ENCODE measurements around the gene ERBB4.

Gene ERBB4

DNA sequence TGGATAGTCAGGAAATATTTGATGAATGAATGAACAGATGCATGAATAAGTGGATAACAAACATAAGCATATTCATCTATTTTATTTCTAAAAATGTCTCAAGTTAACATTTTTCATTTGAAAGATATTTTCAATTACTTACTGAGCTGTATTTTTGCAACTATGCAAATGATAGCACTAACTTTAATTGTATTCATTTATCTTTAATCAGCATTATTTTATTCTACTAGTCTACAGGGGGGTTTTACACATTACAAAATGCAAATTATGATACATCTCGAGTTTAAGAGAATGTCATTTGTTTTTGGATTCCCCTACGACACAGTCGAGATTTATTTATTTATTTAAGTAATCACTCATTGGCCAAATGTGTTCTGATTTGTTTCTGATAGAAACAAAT lies 530.6 kb downstream of the ERBB4 start:
- ATAC-seq: no peak
- TF ChIP-seq CSDC2 (CRISPR knock-in tag; IDR thresholded peaks at IDR 0.05) (no peak), PPARA (CRISPR knock-in tag; IDR thresholded peaks at IDR 0.05; ENCODE audit: borderline replicate concordance) (no peak), ZNF70 (CRISPR knock-in tag; IDR thresholded peaks at IDR 0.05) (no peak), ZNF565 (CRISPR knock-in tag; conservative IDR thresholded peaks at IDR 0.05; ENCODE audit: low read depth) (no peak), ISL1 (CRISPR knock-in tag; IDR thresholded peaks at IDR 0.05) (no peak), GLIS3 (CRISPR knock-in tag; IDR thresholded peaks at IDR 0.05) (no peak), ZC3H10 (CRISPR knock-in tag; IDR thresholded peaks at IDR 0.05) (no peak), ARNTL (CRISPR knock-in tag; IDR thresholded peaks at IDR 0.05; ENCODE audit: borderline replicate concordance, low read depth) (no peak), ESRRG (CRISPR knock-in tag; IDR thresholded peaks at IDR 0.05) (no peak), OSR1 (CRISPR knock-in tag; IDR thresholded peaks at IDR 0.05) (no peak), ZFP3 (CRISPR knock-in tag; IDR thresholded peaks at IDR 0.05) (no peak), BACH2 (CRISPR knock-in tag; IDR thresholded peaks at IDR 0.05; ENCODE audit: borderline replicate concordance) (no peak), ZNF8 (CRISPR knock-in tag; IDR thresholded peaks at IDR 0.05) (no peak), TOX (CRISPR knock-in tag; IDR thresholded peaks at IDR 0.05; ENCODE audit: borderline replicate concordance) (no peak), TCF4 (CRISPR knock-in tag; IDR thresholded peaks at IDR 0.05; ENCODE audit: borderline replicate concordance) (no peak)
- TF ChIP-seq, protein P1, sequence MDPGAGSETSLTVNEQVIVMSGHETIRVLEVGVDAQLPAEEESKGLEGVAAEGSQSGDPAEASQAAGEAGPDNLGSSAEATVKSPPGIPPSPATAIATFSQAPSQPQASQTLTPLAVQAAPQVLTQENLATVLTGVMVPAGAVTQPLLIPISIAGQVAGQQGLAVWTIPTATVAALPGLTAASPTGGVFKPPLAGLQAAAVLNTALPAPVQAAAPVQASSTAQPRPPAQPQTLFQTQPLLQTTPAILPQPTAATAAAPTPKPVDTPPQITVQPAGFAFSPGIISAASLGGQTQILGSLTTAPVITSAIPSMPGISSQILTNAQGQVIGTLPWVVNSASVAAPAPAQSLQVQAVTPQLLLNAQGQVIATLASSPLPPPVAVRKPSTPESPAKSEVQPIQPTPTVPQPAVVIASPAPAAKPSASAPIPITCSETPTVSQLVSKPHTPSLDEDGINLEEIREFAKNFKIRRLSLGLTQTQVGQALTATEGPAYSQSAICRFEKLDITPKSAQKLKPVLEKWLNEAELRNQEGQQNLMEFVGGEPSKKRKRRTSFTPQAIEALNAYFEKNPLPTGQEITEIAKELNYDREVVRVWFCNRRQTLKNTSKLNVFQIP (CRISPR knock-in tag; IDR thresholded peaks at IDR 0.05; ENCODE audit: borderline replicate concordance, low read depth): no peak
- TF ChIP-seq, protein P2, sequence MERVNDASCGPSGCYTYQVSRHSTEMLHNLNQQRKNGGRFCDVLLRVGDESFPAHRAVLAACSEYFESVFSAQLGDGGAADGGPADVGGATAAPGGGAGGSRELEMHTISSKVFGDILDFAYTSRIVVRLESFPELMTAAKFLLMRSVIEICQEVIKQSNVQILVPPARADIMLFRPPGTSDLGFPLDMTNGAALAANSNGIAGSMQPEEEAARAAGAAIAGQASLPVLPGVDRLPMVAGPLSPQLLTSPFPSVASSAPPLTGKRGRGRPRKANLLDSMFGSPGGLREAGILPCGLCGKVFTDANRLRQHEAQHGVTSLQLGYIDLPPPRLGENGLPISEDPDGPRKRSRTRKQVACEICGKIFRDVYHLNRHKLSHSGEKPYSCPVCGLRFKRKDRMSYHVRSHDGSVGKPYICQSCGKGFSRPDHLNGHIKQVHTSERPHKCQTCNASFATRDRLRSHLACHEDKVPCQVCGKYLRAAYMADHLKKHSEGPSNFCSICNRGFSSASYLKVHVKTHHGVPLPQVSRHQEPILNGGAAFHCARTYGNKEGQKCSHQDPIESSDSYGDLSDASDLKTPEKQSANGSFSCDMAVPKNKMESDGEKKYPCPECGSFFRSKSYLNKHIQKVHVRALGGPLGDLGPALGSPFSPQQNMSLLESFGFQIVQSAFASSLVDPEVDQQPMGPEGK (CRISPR knock-in tag; IDR thresholded peaks at IDR 0.05; ENCODE audit: borderline replicate concordance): no peak
- TF ChIP-seq, protein P3, sequence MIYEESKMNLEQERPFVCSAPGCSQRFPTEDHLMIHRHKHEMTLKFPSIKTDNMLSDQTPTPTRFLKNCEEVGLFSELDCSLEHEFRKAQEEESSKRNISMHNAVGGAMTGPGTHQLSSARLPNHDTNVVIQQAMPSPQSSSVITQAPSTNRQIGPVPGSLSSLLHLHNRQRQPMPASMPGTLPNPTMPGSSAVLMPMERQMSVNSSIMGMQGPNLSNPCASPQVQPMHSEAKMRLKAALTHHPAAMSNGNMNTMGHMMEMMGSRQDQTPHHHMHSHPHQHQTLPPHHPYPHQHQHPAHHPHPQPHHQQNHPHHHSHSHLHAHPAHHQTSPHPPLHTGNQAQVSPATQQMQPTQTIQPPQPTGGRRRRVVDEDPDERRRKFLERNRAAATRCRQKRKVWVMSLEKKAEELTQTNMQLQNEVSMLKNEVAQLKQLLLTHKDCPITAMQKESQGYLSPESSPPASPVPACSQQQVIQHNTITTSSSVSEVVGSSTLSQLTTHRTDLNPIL (CRISPR knock-in tag; IDR thresholded peaks at IDR 0.05; ENCODE audit: low read depth): no peak

DNA sequence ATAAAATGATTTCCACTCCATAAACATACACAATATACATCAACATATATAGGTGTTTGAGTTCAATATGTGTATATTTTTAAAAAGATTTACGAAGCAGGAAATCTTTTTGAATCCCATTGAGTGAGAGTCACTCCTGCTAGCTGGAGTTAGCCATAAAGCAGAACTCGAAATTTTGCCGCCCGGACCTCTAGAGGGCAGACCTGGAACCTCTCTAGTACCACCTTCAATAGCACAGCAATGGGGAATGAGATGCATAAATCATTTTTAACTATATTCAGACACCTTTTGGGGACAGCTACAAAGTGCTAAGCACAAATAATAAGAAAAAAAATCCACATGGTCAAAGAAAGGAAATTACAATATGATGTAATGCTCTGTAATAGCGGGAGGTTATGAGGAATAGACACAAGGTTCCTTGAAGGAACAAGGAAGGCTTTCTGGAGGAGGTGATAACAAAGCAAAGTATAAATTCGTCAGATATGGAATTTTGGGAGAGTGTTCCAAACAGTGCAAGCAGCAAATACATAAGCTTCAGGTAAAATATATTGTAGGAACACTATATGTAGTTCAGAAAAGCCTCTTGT lies 533.4 kb downstream of the ERBB4 start:
- ATAC-seq: peak; percentile 89
- TF ChIP-seq, protein P1 (CRISPR knock-in tag; IDR thresholded peaks at IDR 0.05; ENCODE audit: borderline replicate concordance, low read depth): no peak
- no peak for TF ChIP-seq TCF4 (CRISPR knock-in tag; IDR thresholded peaks at IDR 0.05; ENCODE audit: borderline replicate concordance)

DNA sequence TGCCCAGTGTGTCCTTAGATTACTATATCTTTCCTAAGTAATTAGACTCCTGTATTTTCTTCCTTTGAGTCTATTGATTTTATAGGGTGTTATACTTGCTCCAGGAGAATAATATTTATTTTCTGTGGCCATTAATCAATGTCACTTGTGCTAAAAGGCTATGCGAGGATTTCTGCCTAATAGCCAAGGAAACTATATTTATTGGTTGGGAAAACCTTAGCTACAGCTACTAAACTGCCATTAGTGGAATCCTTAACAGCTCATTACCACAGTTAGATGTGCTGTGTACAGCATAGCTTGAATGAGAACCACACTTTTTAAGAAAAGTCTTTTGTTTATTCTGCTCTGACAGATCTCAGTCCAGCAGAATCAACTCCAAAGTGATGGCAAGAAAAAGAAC lies 537.3 kb downstream of the ERBB4 start:
- TF ChIP-seq RARB (CRISPR knock-in tag; IDR thresholded peaks at IDR 0.05) (no peak), ZNF8 (CRISPR knock-in tag; IDR thresholded peaks at IDR 0.05) (no peak), ESRRG (CRISPR knock-in tag; IDR thresholded peaks at IDR 0.05) (no peak), CSDC2 (CRISPR knock-in tag; IDR thresholded peaks at IDR 0.05) (no peak), ZFP30 (CRISPR knock-in tag; IDR thresholded peaks at IDR 0.05) (no peak), ZC3H10 (CRISPR knock-in tag; IDR thresholded peaks at IDR 0.05) (no peak)
- TF ChIP-seq, protein P3 (CRISPR knock-in tag; IDR thresholded peaks at IDR 0.05; ENCODE audit: low read depth): no peak
- ATAC-seq: no peak

DNA sequence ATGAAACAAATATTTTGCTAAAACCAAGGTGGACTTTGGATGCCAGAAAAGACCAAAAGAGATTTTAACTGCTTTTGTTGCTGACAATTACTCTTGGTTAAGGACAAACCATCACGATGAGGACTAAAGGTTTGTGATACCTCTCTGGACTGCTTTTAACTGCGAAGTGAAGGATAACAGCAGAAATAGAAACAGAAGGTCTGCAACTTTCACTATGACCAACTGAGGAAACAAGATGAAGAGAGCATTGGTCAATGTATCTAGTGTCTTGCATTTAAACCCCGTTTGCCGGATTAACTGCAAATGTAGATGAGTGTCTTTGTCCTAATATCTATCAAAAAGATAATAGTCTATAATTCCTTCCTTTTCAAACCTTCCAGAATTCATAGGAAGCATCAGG lies 541.7 kb downstream of the ERBB4 start:
- ATAC-seq: no peak
- TF ChIP-seq, protein P1 (CRISPR knock-in tag; IDR thresholded peaks at IDR 0.05; ENCODE audit: borderline replicate concordance, low read depth): no peak
- TF ChIP-seq, protein P4, sequence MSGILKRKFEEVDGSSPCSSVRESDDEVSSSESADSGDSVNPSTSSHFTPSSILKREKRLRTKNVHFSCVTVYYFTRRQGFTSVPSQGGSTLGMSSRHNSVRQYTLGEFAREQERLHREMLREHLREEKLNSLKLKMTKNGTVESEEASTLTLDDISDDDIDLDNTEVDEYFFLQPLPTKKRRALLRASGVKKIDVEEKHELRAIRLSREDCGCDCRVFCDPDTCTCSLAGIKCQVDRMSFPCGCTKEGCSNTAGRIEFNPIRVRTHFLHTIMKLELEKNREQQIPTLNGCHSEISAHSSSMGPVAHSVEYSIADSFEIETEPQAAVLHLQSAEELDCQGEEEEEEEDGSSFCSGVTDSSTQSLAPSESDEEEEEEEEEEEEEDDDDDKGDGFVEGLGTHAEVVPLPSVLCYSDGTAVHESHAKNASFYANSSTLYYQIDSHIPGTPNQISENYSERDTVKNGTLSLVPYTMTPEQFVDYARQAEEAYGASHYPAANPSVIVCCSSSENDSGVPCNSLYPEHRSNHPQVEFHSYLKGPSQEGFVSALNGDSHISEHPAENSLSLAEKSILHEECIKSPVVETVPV (CRISPR knock-in tag; IDR thresholded peaks at IDR 0.05): no peak
- TF ChIP-seq ZNF70 (CRISPR knock-in tag; IDR thresholded peaks at IDR 0.05): no peak
- no peak for TF ChIP-seq PPARA (CRISPR knock-in tag; IDR thresholded peaks at IDR 0.05; ENCODE audit: borderline replicate concordance)
- TF ChIP-seq TOX (CRISPR knock-in tag; IDR thresholded peaks at IDR 0.05; ENCODE audit: borderline replicate concordance): no peak
- no peak for TF ChIP-seq OSR1 (CRISPR knock-in tag; IDR thresholded peaks at IDR 0.05)
- no peak for TF ChIP-seq ESRRG (CRISPR knock-in tag; IDR thresholded peaks at IDR 0.05)
- no peak for TF ChIP-seq ZNF565 (CRISPR knock-in tag; conservative IDR thresholded peaks at IDR 0.05; ENCODE audit: low read depth)
- TF ChIP-seq ZFP3 (CRISPR knock-in tag; IDR thresholded peaks at IDR 0.05): no peak
- TF ChIP-seq, protein P3 (CRISPR knock-in tag; IDR thresholded peaks at IDR 0.05; ENCODE audit: low read depth): no peak
- no peak for TF ChIP-seq CSDC2 (CRISPR knock-in tag; IDR thresholded peaks at IDR 0.05)

Measured in SK-N-SH treated with all-trans-retinoic acid at 6 μM for 48 hours (cell line).